Eye (tissue), 1 donor: ENCODE data around the gene STK24.

Source experiments
- DNase-seq: peaks from one replicate; pipeline ENCODE4 v3.0.0-alpha.2; 2015

STK24 gene

GRCh38 chr13:98556142-98556816 is 20.6 kb downstream of the STK24 start:
- no peak for DNase-seq

GRCh38 chr13:98549728-98550317 is 27.1 kb downstream of the STK24 start:
- no peak for DNase-seq

GRCh38 chr13:98549006-98549727 is 27.7 kb downstream of the STK24 start:
- DNase-seq = no peak

- DNase-seq = no peak
These were observed 28.7 kb downstream of the STK24 start for GRCh38 chr13:98548230-98548629.

- DNase-seq = no peak
These were observed 29.5 kb downstream of the STK24 start for GRCh38 chr13:98547455-98547854.

- DNase-seq = no peak
These were observed 30.5 kb downstream of the STK24 start for GRCh38 chr13:98546402-98546801.

GRCh38 chr13:98544104-98544710 is 32.7 kb downstream of the STK24 start:
- DNase-seq = no peak

- no peak for DNase-seq
These were observed 33.4 kb downstream of the STK24 start for GRCh38 chr13:98543378-98544103.

GRCh38 chr13:98542568-98543377 is 34.1 kb downstream of the STK24 start:
- DNase-seq = no peak

- DNase-seq = no peak
These were observed 35.2 kb downstream of the STK24 start for GRCh38 chr13:98541701-98542203.

- DNase-seq = no peak
These were observed 35.7 kb downstream of the STK24 start for GRCh38 chr13:98541191-98541590.

GRCh38 chr13:98540476-98540875 is 36.4 kb downstream of the STK24 start:
- DNase-seq = no peak

- no peak for DNase-seq
These were observed 37.2 kb downstream of the STK24 start for GRCh38 chr13:98539666-98540065.

- no peak for DNase-seq
These were observed 38.0 kb downstream of the STK24 start for GRCh38 chr13:98538876-98539275.

GRCh38 chr13:98537740-98538139 is 39.2 kb downstream of the STK24 start:
- DNase-seq = no peak

- no peak for DNase-seq
These were observed 39.6 kb downstream of the STK24 start for GRCh38 chr13:98537306-98537705.

GRCh38 chr13:98536729-98537128 is 40.2 kb downstream of the STK24 start:
- DNase-seq = no peak

GRCh38 chr13:98535501-98536354 is 41.2 kb downstream of the STK24 start:
- no peak for DNase-seq

GRCh38 chr13:98534821-98535220 is 42.1 kb downstream of the STK24 start:
- DNase-seq = no peak

GRCh38 chr13:98533912-98534311 is 43.0 kb downstream of the STK24 start:
- DNase-seq = no peak

- DNase-seq = no peak
These were observed 44.7 kb downstream of the STK24 start for GRCh38 chr13:98532254-98532653.
